ENCODE data around the gene RECK. TPM values are rescaled to one million over a fixed set of nuclear protein-coding genes. Genes with fewer than 3 reads are reported as not detected.

The RECK gene
- total and polyA plus RNA-seq, 2 experiments from 2014 or later: 8.5 to 11.1 TPM

DNA sequence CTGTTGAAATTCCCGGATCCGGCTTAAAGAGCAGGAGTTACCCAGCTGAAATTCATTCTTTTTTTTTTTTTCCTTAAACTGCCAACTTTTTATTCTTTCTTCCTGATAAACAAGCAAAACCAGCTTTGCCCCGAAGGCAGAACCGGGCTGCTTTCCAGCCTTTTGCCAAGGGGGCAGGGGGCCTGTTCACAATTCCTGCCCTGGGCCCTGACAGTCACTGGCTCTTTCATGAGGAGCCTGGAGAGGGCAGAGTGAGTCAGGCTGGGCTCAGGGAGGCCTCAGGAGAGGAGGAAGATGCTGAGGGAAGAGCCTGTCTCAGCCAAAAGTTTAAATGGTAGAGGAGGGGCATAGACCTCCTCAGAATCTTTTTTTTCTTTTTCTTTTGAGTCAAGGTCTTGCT lies 104.6 kb downstream of the RECK start:
- DNase-seq (ENCODE audit: low read depth in 1 of 2, low spot score in 1 of 2): peak; percentile 30 to 44
- H3K4me1 ChIP-seq (ENCODE audit: low read depth): no peaks in the 10 kb centered on the region

DNA sequence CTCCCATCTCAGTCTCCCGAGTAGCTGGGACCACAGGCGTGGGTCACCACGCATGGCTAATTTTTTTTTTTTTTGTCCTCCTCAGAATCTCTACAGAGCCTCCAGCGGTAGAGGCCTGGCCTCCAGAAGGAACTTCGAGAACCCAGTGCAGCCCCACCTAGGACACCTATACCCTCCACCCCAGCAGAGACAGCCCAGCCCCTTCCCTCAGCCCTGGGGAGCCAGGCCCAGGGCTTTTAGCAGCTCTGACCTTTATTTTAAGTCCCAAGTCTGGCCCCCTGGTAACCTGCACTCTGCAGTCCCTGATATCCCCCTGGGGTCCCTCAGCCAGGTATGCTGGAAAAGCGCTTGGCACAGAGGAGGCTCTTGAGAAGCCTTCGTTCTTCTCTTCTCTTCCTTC lies 105.0 kb downstream of the RECK start:
- H3K4me1 ChIP-seq (ENCODE audit: low read depth): no peaks in the 10 kb centered on the region
- no peaks in the 10 kb centered on the region for H3K36me3 ChIP-seq
- no peak overlapping the region for H3K4me3 ChIP-seq
- TF ChIP-seq, protein P1, sequence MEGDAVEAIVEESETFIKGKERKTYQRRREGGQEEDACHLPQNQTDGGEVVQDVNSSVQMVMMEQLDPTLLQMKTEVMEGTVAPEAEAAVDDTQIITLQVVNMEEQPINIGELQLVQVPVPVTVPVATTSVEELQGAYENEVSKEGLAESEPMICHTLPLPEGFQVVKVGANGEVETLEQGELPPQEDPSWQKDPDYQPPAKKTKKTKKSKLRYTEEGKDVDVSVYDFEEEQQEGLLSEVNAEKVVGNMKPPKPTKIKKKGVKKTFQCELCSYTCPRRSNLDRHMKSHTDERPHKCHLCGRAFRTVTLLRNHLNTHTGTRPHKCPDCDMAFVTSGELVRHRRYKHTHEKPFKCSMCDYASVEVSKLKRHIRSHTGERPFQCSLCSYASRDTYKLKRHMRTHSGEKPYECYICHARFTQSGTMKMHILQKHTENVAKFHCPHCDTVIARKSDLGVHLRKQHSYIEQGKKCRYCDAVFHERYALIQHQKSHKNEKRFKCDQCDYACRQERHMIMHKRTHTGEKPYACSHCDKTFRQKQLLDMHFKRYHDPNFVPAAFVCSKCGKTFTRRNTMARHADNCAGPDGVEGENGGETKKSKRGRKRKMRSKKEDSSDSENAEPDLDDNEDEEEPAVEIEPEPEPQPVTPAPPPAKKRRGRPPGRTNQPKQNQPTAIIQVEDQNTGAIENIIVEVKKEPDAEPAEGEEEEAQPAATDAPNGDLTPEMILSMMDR (IDR thresholded peaks at IDR 0.05; ENCODE audit: low read depth, low read length): no peak
- H3K27me3 ChIP-seq: peaks cover 28% of the 10 kb centered on the region
- H3K27ac ChIP-seq: no peak overlapping the region
- H3K9me3 ChIP-seq (ENCODE audit: low read depth): no peaks in the 10 kb centered on the region
- no peak for DNase-seq (ENCODE audit: low read depth in 1 of 2, low spot score in 1 of 2)

More for the DNA sequence above, 104.6 kb downstream of the RECK start:
- H3K27ac ChIP-seq: no peak overlapping the region
- H3K9me3 ChIP-seq (ENCODE audit: low read depth): no peaks in the 10 kb centered on the region
- TF ChIP-seq, protein P1 (IDR thresholded peaks at IDR 0.05; ENCODE audit: low read depth, low read length): peak; percentile 48
- H3K36me3 ChIP-seq: no peaks in the 10 kb centered on the region
- H3K27me3 ChIP-seq: peaks cover 30% of the 10 kb centered on the region
- H3K4me3 ChIP-seq: no peak overlapping the region

DNA sequence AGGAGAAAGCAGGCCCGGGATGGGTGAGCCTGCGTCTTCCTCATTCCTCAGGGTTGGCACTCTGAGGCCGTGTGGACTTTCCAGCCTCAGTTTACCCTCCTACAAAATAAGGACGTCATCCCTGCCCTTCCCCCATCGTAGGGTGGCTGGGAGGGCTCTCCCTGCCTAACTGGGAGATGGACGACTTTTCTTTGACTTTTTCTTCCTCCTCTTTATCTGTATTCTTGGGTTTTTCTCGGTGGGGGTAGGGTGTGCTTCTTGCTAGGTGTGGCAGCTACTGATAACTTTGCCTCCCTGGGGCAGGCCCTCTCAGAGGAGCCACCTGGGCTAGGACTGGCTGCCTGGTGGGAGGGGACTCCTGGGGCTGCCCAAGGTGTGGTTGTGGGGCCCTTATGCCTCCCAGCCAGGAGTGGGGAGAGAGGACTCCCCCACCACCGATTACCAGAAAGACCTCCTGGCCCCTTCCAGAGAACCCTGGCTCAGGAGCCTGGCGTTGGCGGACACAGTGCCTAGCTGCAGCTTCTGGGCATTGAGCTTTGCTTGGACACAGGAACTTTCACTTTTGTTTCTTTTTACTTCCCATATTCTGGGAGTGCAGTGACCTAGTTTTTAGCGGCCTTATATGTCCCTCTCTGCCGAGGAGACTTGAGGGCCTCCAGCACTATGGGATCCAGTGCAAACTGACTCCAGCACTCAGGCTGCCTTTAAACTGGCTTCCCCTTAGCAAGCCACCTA lies 106.0 kb downstream of the RECK start:
- Histone ChIP-seq H3K4me3 (no peak overlapping the region), H3K4me1 (ENCODE audit: low read depth) (no peaks in the 10 kb centered on the region), H3K36me3 (no peaks in the 10 kb centered on the region), H3K27ac (no peak overlapping the region), H3K27me3 (peaks cover 18% of the 10 kb centered on the region), H3K9me3 (ENCODE audit: low read depth) (no peaks in the 10 kb centered on the region)
- TF ChIP-seq, protein P1 (IDR thresholded peaks at IDR 0.05; ENCODE audit: low read depth, low read length): no peak
- DNase-seq (ENCODE audit: low read depth in 1 of 2, low spot score in 1 of 2): no peak

DNA sequence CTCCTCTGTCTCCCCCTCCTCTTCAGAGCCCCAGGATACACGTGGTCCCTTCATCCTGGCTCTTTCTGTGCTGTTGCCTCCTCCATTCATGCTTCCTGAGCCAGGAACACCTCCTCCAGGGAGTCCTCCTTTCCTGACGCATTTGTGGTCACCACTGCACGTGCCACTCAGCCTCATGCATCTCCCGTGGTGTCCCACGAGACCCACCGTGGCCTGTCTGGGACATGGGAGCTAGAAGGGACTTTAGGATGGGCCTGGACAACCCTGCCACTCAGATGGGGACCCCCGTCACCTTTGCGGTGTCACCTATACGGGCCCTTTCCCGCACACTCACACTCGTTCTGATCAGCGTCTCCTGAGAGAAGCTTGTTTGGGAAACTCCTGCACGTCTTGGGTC lies 106.5 kb downstream of the RECK start:
- Histone ChIP-seq H3K4me1 (ENCODE audit: low read depth) (no peaks in the 10 kb centered on the region), H3K27me3 (peaks cover 13% of the 10 kb centered on the region), H3K9me3 (ENCODE audit: low read depth) (no peaks in the 10 kb centered on the region), H3K27ac (no peak overlapping the region), H3K36me3 (no peaks in the 10 kb centered on the region), H3K4me3 (no peak overlapping the region)
- TF ChIP-seq, protein P1 (IDR thresholded peaks at IDR 0.05; ENCODE audit: low read depth, low read length): no peak
- no peak for DNase-seq (ENCODE audit: low read depth in 1 of 2, low spot score in 1 of 2)

DNA sequence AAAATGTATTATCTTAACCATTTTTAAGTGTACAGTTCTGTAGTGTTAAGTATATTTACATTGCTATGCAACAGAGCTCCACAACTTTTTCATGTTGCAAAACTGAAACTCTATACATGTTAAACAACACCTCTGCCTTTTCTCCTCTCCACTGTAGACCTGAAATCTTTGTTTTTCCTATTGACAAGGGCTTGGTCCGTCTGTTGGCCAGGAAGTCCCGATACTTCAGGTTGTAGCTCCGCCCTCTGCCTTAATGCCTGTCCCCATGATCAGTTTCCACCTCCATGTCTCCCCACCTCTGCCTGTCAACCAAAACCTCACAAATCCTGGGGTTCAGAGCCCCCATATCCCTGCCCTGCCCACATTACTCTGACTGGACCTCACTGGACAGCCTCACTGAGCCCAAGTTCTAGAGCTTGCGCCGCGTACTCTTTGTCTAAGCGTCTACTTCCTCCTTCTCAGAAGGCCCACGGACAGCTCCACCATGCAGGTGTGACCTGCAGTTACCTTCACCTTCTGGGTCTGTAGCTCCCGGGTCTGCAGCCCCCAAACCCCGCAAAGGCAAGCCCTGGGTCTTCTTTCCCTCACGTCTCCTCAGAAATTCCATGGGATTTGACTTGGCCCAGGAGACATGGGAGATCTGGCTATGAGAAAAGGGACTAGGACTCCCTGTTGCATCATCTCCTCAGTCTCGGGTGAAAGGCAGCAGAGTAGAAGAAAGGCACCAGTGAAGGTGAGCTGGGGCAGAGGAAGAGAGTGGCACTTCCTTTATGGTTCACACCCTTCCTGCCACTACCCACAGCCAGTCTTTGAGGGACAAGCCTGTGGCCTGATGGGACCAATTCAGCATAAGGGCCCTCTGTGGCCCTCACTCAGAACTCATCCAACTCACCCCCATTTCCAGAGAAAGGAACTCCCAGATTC lies 107.9 kb downstream of the RECK start:
- TF ChIP-seq, protein P1 (IDR thresholded peaks at IDR 0.05; ENCODE audit: low read depth, low read length): no peak
- Histone ChIP-seq H3K27me3 (no peaks in the 10 kb centered on the region), H3K4me1 (ENCODE audit: low read depth) (no peaks in the 10 kb centered on the region), H3K9me3 (ENCODE audit: low read depth) (no peaks in the 10 kb centered on the region), H3K36me3 (no peaks in the 10 kb centered on the region), H3K27ac (no peak overlapping the region), H3K4me3 (no peak overlapping the region)
- no peak for DNase-seq (ENCODE audit: low read depth in 1 of 2, low spot score in 1 of 2)

Measured in cardiac muscle cell (in vitro differentiated cells and primary cell).